GM19035 (cell line): ENCODE data around the gene ERBB2.
A peak's percentile ranks its signal among the peaks of the same experiment; 100 is the strongest.
"Not testable (repeated sequence)": the region's sequence is repeated elsewhere in the genome, so short reads cannot be mapped to it uniquely, and the experiment has no call there.

Experiments
- ATAC-seq: cut with Tn5 transposase; IDR thresholded peaks from one replicate; pipeline ENCODE4 v1.9.1; 2021; ENCODE audit not compliant: unreplicated experiment

The ERBB2 gene

GRCh38 chr17:39742126-39742855 lies 42.4 kb downstream of the ERBB2 start:
- ATAC-seq: no peak

GRCh38 chr17:39742856-39743436 lies 43.1 kb downstream of the ERBB2 start:
- ATAC-seq: no peak

- ATAC-seq: no peak
These were observed 44.4 kb downstream of the ERBB2 start for GRCh38 chr17:39744075-39744835.

GRCh38 chr17:39744836-39745215 lies 45.0 kb downstream of the ERBB2 start:
- ATAC-seq: no peak

GRCh38 chr17:39745335-39746144 lies 45.7 kb downstream of the ERBB2 start:
- no peak for ATAC-seq

GRCh38 chr17:39746145-39746461 lies 46.2 kb downstream of the ERBB2 start:
- ATAC-seq: no peak

GRCh38 chr17:39747745-39748144 lies 47.9 kb downstream of the ERBB2 start:
- ATAC-seq: no peak

GRCh38 chr17:39748444-39749034 lies 48.7 kb downstream of the ERBB2 start:
- not testable (repeated sequence) for ATAC-seq

GRCh38 chr17:39750131-39751015 lies 50.5 kb downstream of the ERBB2 start:
- no peak for ATAC-seq

- ATAC-seq: no peak
These were observed 51.2 kb downstream of the ERBB2 start for GRCh38 chr17:39751016-39751543.

- ATAC-seq: no peak
These were observed 51.8 kb downstream of the ERBB2 start for GRCh38 chr17:39751637-39752036.

GRCh38 chr17:39752241-39752881 lies 52.5 kb downstream of the ERBB2 start:
- ATAC-seq: no peak

GRCh38 chr17:39753514-39754160 lies 53.8 kb downstream of the ERBB2 start:
- peak; percentile 35 for ATAC-seq

GRCh38 chr17:39754161-39754957 lies 54.5 kb downstream of the ERBB2 start:
- ATAC-seq: peak; percentile 66

GRCh38 chr17:39754958-39755553 lies 55.2 kb downstream of the ERBB2 start:
- ATAC-seq: no peak

- ATAC-seq: peak; percentile 15
These were observed 55.9 kb downstream of the ERBB2 start for GRCh38 chr17:39755554-39756379.
